CMK (cell line): ENCODE data around the gene FSD1.
"Not testable (repeated sequence)": the region's sequence is repeated elsewhere in the genome, so short reads cannot be mapped to it uniquely, and the experiment has no call there.

Experiments used
- DNase-seq: peaks from one replicate; pipeline ENCODE4 v3.0.0-alpha.2; 2010; ENCODE audit warnings: low read depth

Gene FSD1

GRCh38 chr19:4304538-4305256 is at the start of gene FSD1:
Gene FSD1, plus strand, starts transcription at chr19:4304598. Its CDS starts 149 bp downstream, at chr19:4304747.
- DNase-seq: no peak

GRCh38 chr19:4256563-4256962 is 47.8 kb upstream of the FSD1 start:
- no peak for DNase-seq

GRCh38 chr19:4257025-4257424 is 47.4 kb upstream of the FSD1 start:
- no peak for DNase-seq

- DNase-seq: no peak
Observed at GRCh38 chr19:4258181-4258580, 46.2 kb upstream of the FSD1 start.

- no peak for DNase-seq
Observed at GRCh38 chr19:4260613-4261191, 43.7 kb upstream of the FSD1 start.

GRCh38 chr19:4264812-4265211 is 39.6 kb upstream of the FSD1 start:
- no peak for DNase-seq

GRCh38 chr19:4266253-4267000 is 38.0 kb upstream of the FSD1 start:
- DNase-seq: no peak

- DNase-seq: peak; percentile 70
Observed at GRCh38 chr19:4267101-4267900, 37.1 kb upstream of the FSD1 start.

- no peak for DNase-seq
Observed at GRCh38 chr19:4267901-4268815, 36.2 kb upstream of the FSD1 start.

- no peak for DNase-seq
Observed at GRCh38 chr19:4268816-4269430, 35.5 kb upstream of the FSD1 start.

GRCh38 chr19:4272894-4273293 is 31.5 kb upstream of the FSD1 start:
- DNase-seq: no peak

GRCh38 chr19:4274321-4274686 is 30.1 kb upstream of the FSD1 start:
- not testable (repeated sequence) for DNase-seq

- DNase-seq: no peak
Observed at GRCh38 chr19:4277191-4277696, 27.2 kb upstream of the FSD1 start.

GRCh38 chr19:4278010-4278409 is 26.4 kb upstream of the FSD1 start:
- no peak for DNase-seq

- no peak for DNase-seq
Observed at GRCh38 chr19:4278419-4279266, 25.8 kb upstream of the FSD1 start, which contains the start of gene SHD. Gene SHD, plus strand, starts transcription at chr19:4279266. Its CDS starts 798 bp downstream, at chr19:4280064.

- DNase-seq: no peak
Observed at GRCh38 chr19:4279267-4279529, 25.2 kb upstream of the FSD1 start.

- no peak for DNase-seq
Observed at GRCh38 chr19:4279530-4280422, 24.6 kb upstream of the FSD1 start.

GRCh38 chr19:4284176-4284958 is 20.0 kb upstream of the FSD1 start:
- DNase-seq: no peak
